Activated B cell treated with CpG ODN at 0.5 μM for 24 hours (primary cell): Measurements from ENCODE around the gene MINDY4. TPM values are rescaled to one million over a fixed set of nuclear protein-coding genes. Genes with fewer than 3 reads are reported as not detected.

Source experiments
- ATAC-seq: fragments of 200-7000 bp; cut with Tn5 transposase; one replicate; pipeline ENCODE4 v1.10.0; 2021; ENCODE audit warnings: low read depth, mild to moderate bottlenecking, moderate library complexity
- CTCF ChIA-PET: fragments of 350-600 bp; sonication (Branson Sonifier 250); formaldehyde crosslinking; loops from one replicate; lab custom pipeline; 2021; ENCODE audit warnings: antibody characterized with exemption; lab: Charles Lee
- POLR2A ChIA-PET: fragments of 350-600 bp; sonication (Branson Sonifier 250); formaldehyde crosslinking; loops from one replicate; lab custom pipeline; 2021; ENCODE audit warnings: antibody characterized with exemption; lab: Charles Lee
- DNase-seq: peaks from one replicate; pipeline ENCODE4 v3.0.0; 2022
- H3K27ac Mint-ChIP-seq: one replicate; pipeline ENCODE4 v1.8.0; 2020; ENCODE audit warnings: mixed read lengths
- H3K27me3 Mint-ChIP-seq: one replicate; pipeline ENCODE4 v1.8.0; 2021; ENCODE audit warnings: mixed read lengths
- H3K36me3 Mint-ChIP-seq: one replicate; pipeline ENCODE4 v1.8.0; 2021; ENCODE audit warnings: low read depth, mixed read lengths
- H3K4me1 Mint-ChIP-seq: one replicate; pipeline ENCODE4 v1.8.0; 2021; ENCODE audit warnings: mixed read lengths
- H3K4me3 Mint-ChIP-seq: one replicate; pipeline ENCODE4 v1.8.0; 2020; ENCODE audit warnings: mild to moderate bottlenecking, mixed read lengths
- H3K9me3 Mint-ChIP-seq: one replicate; pipeline ENCODE4 v1.8.0; 2020; ENCODE audit warnings: mixed read lengths
- intact Hi-C: fragments of 100-400 bp; cut with micrococcal nuclease; formaldehyde crosslinking; loops from one replicate; pipeline ENCODE4 v1.15.1; 2024
- total RNA-seq: library from RNA; stranded (reverse); gene quantifications from 2 replicates; pipeline ENCODE4 v1.2.3, GENCODE V29; 2022
- TF ChIP-seq, protein P1 (sequence below): fragments of 200-600 bp; IDR thresholded peaks from one replicate; pipeline ENCODE4 v1.8.0; 2022; ENCODE audit warnings: antibody characterized with exemption, mild to moderate bottlenecking

MINDY4 gene
- total RNA-seq, 1 donor from 2014 or later = 1.2 TPM

DNA sequence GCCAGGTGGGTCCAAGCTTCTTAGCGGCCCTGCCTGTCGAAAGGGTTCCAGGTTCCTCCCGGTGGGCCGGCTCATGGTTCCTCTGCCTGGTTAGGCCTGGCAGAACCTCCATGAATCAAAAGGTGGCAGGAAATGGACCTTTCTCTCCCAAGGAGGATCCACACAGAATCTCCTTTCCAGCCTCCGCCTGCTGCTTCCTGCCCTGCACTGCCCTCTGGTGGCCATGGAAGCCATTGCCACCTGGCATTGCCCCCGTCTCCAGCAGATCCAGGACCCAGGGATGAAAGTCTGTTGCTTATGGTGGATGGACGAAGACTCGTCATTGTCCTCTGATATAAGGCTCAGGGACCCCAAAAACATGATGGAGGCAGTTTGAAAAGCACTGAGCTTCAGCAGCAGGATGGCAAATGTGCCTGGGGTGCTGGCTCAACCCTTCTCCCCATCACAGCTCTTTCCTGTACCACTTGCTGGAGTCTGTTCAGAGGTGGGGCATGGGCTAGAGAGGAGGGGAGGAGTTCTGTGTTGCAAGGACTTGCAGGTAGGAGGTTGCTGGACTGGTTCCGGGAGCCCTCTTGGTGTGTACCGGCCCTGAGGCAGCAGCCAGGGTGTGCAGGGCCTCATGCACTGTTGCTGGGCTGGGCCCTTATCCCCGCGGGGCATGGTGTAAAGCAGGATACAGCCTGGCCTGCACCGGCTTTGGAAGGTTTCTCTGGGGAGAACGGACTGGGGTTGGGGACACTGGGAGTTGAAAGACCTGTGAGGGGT lies 30.6 kb upstream of the MINDY4 start:
- Mint-ChIP-seq H3K4me1 (peaks cover 2% of the 10 kb centered on the region), H3K36me3 (no peaks in the 10 kb centered on the region), H3K4me3 (no peak overlapping the region), H3K9me3 (no peaks in the 10 kb centered on the region), H3K27me3 (peaks cover 4% of the 10 kb centered on the region), H3K27ac (no peak overlapping the region)
- CTCF ChIA-PET = interaction anchor here (0.6 to 1.7 kb wide), 11 partner anchors 10 to 465 kb away, joined by 3 to 8 read pairs (median 4); no protein-coding TSS in a partner anchor
- intact Hi-C loops = loop anchor here (1.0 to 5.0 kb wide), 4 partner anchors 38 to 228 kb away; partner anchors contain the start of gene GARS1
- ATAC-seq (peak; percentile 57), DNase-seq (peak; percentile 53)
- POLR2A ChIA-PET = no interaction called here
- TF ChIP-seq, protein P1, sequence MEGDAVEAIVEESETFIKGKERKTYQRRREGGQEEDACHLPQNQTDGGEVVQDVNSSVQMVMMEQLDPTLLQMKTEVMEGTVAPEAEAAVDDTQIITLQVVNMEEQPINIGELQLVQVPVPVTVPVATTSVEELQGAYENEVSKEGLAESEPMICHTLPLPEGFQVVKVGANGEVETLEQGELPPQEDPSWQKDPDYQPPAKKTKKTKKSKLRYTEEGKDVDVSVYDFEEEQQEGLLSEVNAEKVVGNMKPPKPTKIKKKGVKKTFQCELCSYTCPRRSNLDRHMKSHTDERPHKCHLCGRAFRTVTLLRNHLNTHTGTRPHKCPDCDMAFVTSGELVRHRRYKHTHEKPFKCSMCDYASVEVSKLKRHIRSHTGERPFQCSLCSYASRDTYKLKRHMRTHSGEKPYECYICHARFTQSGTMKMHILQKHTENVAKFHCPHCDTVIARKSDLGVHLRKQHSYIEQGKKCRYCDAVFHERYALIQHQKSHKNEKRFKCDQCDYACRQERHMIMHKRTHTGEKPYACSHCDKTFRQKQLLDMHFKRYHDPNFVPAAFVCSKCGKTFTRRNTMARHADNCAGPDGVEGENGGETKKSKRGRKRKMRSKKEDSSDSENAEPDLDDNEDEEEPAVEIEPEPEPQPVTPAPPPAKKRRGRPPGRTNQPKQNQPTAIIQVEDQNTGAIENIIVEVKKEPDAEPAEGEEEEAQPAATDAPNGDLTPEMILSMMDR = peak; percentile 94

DNA sequence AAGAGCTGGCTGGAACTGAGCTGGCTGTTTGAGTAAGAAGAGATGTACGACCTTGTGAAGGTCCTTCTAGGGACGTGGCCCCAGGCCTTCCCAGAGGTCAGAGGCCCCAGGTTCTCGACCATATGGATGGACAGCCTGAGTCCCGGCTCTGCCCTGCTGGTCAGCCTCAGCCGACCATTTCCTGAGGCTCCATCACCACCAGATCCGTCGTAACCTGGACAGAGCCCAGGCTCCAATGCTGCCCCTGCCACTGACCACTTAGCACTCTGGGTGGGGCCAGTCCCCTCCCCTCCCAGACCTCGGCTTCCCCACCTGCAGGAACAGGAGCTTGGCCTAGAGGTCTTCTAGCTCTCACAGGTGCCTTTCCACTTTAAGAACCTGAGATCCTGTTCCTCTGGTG lies 29.9 kb upstream of the MINDY4 start:
- CTCF ChIA-PET = interaction anchor here (0.6 kb wide), 1 partner anchor 33 kb away, joined by 3 read pairs; no protein-coding TSS in a partner anchor
- intact Hi-C loops = loop anchor here (2.0 to 5.0 kb wide), 3 partner anchors 146 to 229 kb away; partner anchors contain the start of gene GARS1
- ATAC-seq = no peak

GRCh38 chr7:30743371-30744074 lies 27.7 kb upstream of the MINDY4 start:
- no peak for ATAC-seq
- no peak overlapping the region for H3K4me3 Mint-ChIP-seq
- no peak for DNase-seq
- no peaks in the 10 kb centered on the region for H3K9me3 Mint-ChIP-seq
- no peaks in the 10 kb centered on the region for H3K36me3 Mint-ChIP-seq
- no peaks in the 10 kb centered on the region for H3K4me1 Mint-ChIP-seq
- CTCF ChIA-PET = no interaction called here
- H3K27ac Mint-ChIP-seq = no peak overlapping the region
- H3K27me3 Mint-ChIP-seq = peaks cover 4% of the 10 kb centered on the region
- POLR2A ChIA-PET = no interaction called here
- intact Hi-C loops = loop anchor here (5.0 kb wide), 1 partner anchor 231 kb away; no protein-coding TSS in a partner anchor
- TF ChIP-seq, protein P1 = no peak

More for the DNA sequence above, 29.9 kb upstream of the MINDY4 start:
- TF ChIP-seq, protein P1 = no peak
- Mint-ChIP-seq H3K4me1 (peaks cover 2% of the 10 kb centered on the region), H3K27ac (no peak overlapping the region), H3K27me3 (peaks cover 4% of the 10 kb centered on the region), H3K4me3 (no peak overlapping the region), H3K36me3 (no peaks in the 10 kb centered on the region), H3K9me3 (no peaks in the 10 kb centered on the region)
- no peak for DNase-seq
- POLR2A ChIA-PET = no interaction called here

GRCh38 chr7:30744075-30744417 lies 27.2 kb upstream of the MINDY4 start:
- H3K9me3 Mint-ChIP-seq = no peaks in the 10 kb centered on the region
- no peak overlapping the region for H3K27ac Mint-ChIP-seq
- ChIA-PET CTCF (no interaction called here), POLR2A (no interaction called here)
- no peak overlapping the region for H3K4me3 Mint-ChIP-seq
- ATAC-seq (no peak), DNase-seq (no peak)
- TF ChIP-seq, protein P1 = no peak
- peaks cover 4% of the 10 kb centered on the region for H3K27me3 Mint-ChIP-seq
- no peaks in the 10 kb centered on the region for H3K36me3 Mint-ChIP-seq
- intact Hi-C loops = loop anchor here (5.0 kb wide), 1 partner anchor 232 kb away; no protein-coding TSS in a partner anchor
- H3K4me1 Mint-ChIP-seq = no peaks in the 10 kb centered on the region
